DND-41 (cell line): ENCODE data around the gene CCDC142.
A peak's percentile ranks its signal among the peaks of the same experiment; 100 is the strongest.

Experiments
- ATAC-seq: fragments of 200-7000 bp; cut with Tn5 transposase; 3 replicates; pipeline ENCODE4 v1.9.1; 2021; ENCODE audit warnings: low read depth; ENCODE audit not compliant: insufficient read depth
- DNase-seq: peaks from one replicate; pipeline ENCODE4 v3.0.0-alpha.2; 2020
- H2AFZ ChIP-seq: 2 replicates; pipeline ENCODE4 v1.6.0; 2012; ENCODE audit warnings: low read depth, low read length
- H3K27ac ChIP-seq: 2 replicates; pipeline ENCODE4 v1.5.1; 2012; ENCODE audit warnings: low read length, inconsistent platforms
- H3K27me3 ChIP-seq: fragments of 200-600 bp; sonication (generic); 2 replicates; pipeline ENCODE4 v1.6.0; 2012; ENCODE audit warnings: low read length, mild to moderate bottlenecking, inconsistent platforms; ENCODE audit not compliant: insufficient read depth, poor library complexity
- H3K36me3 ChIP-seq: 2 replicates; pipeline ENCODE4 v1.5.1; 2012; ENCODE audit warnings: low read length, inconsistent platforms; ENCODE audit not compliant: insufficient read depth
- H3K4me1 ChIP-seq: 2 replicates; pipeline ENCODE4 v1.5.1; 2012; ENCODE audit warnings: mild to moderate bottlenecking, low read length; ENCODE audit not compliant: insufficient read depth
- H3K4me2 ChIP-seq: 2 replicates; pipeline ENCODE4 v1.6.0; 2012; ENCODE audit warnings: mild to moderate bottlenecking, moderate library complexity, low read length, inconsistent platforms; ENCODE audit not compliant: insufficient read depth
- H3K4me3 ChIP-seq, 2 experiments: fragments of 200-600 bp in 1 of 2; shearing (Covaris generic) in 1 of 2; 2 replicates each; pipeline ENCODE4 v1.5.1; 2012 to 2016; ENCODE audit warnings: inconsistent platforms in 2 of 2, low read length in 2 of 2, mild to moderate bottlenecking in 2 of 2, low read depth in 1 of 2, moderate library complexity in 1 of 2
- H3K79me2 ChIP-seq: 2 replicates; pipeline ENCODE4 v1.6.0; 2012; ENCODE audit warnings: low read length, inconsistent platforms; ENCODE audit not compliant: insufficient read depth
- H3K9ac ChIP-seq: 2 replicates; pipeline ENCODE4 v1.6.0; 2012; ENCODE audit warnings: low read depth, mild to moderate bottlenecking, inconsistent platforms, low read length, moderate library complexity
- H3K9me3 ChIP-seq: 2 replicates; pipeline ENCODE4 v1.5.1; 2012; ENCODE audit warnings: low read length, moderate library complexity, mild to moderate bottlenecking, inconsistent platforms; ENCODE audit not compliant: insufficient read depth, severe bottlenecking
- H4K20me1 ChIP-seq: 2 replicates; pipeline ENCODE4 v1.6.0; 2012; ENCODE audit warnings: low read length; ENCODE audit not compliant: insufficient read depth
- CTCF ChIP-seq: IDR thresholded peaks from 2 replicates; pipeline ENCODE4 v1.5.1; 2012; ENCODE audit warnings: borderline replicate concordance, low read length, moderate library complexity, mild to moderate bottlenecking; ENCODE audit not compliant: poor library complexity, severe bottlenecking; ENCODE audit errors: extremely low read depth
- EZH2 ChIP-seq: IDR thresholded peaks from 3 replicates; pipeline ENCODE4 v1.6.1; 2012; ENCODE audit warnings: borderline replicate concordance, low read depth, mild to moderate bottlenecking, moderate library complexity, low read length, inconsistent platforms; ENCODE audit not compliant: severe bottlenecking

Gene CCDC142

GRCh38 chr2:74439803-74440377 is 42.9 kb downstream of the CCDC142 start:
- no peaks in the 10 kb centered on the region for H3K36me3 ChIP-seq
- no peaks in the 10 kb centered on the region for H3K9me3 ChIP-seq
- peak overlapping the region; percentile 85 for H3K4me2 ChIP-seq
- peaks cover 41% of the 10 kb centered on the region for H3K4me1 ChIP-seq
- peak overlapping the region; percentile 86 for H2AFZ ChIP-seq
- H3K27me3 ChIP-seq, result peaks cover 4% of the 10 kb centered on the region
- peak overlapping the region; percentile 84 for H3K27ac ChIP-seq
- peak overlapping the region; percentile 77 for H3K9ac ChIP-seq
- no peak for TF ChIP-seq CTCF
- TF ChIP-seq EZH2, result no peak
- peaks cover 5% of the 10 kb centered on the region; the same call in 1 of the 2 replicates for H3K79me2 ChIP-seq
- no peaks in the 10 kb centered on the region for H4K20me1 ChIP-seq
- ATAC-seq (no peak), DNase-seq (no peak)
- H3K4me3 ChIP-seq, result peak overlapping the region; percentile 18 to 70; a peak in 3 of 4 replicates

GRCh38 chr2:74439373-74439772 is 43.4 kb downstream of the CCDC142 start:
- Histone ChIP-seq H2AFZ (peak overlapping the region; percentile 86), H3K27me3 (peaks cover 2% of the 10 kb centered on the region), H3K4me1 (peaks cover 41% of the 10 kb centered on the region), H4K20me1 (no peaks in the 10 kb centered on the region), H3K4me3 (peak overlapping the region; percentile 18 to 70; a peak in 3 of 4 replicates), H3K36me3 (no peaks in the 10 kb centered on the region), H3K9me3 (no peaks in the 10 kb centered on the region), H3K79me2 (peaks cover 5% of the 10 kb centered on the region; the same call in 1 of the 2 replicates), H3K4me2 (peak overlapping the region; percentile 85), H3K9ac (peak overlapping the region; percentile 77), H3K27ac (peak overlapping the region; percentile 84)
- ATAC-seq (no peak), DNase-seq (no peak)
- no peak for TF ChIP-seq EZH2
- no peak for TF ChIP-seq CTCF

GRCh38 chr2:74438248-74438647 is 44.5 kb downstream of the CCDC142 start:
- Histone ChIP-seq H3K9me3 (no peaks in the 10 kb centered on the region), H3K27me3 (no peaks in the 10 kb centered on the region), H3K79me2 (peaks cover 5% of the 10 kb centered on the region; the same call in 1 of the 2 replicates), H3K27ac (no peak overlapping the region), H3K4me2 (0 out of 2 replicates have a peak overlapping the region, but pooled peaks have one; percentile 14), H3K9ac (no peak overlapping the region), H3K4me3 (no peak overlapping the region), H4K20me1 (no peaks in the 10 kb centered on the region), H2AFZ (no peak overlapping the region), H3K4me1 (peaks cover 41% of the 10 kb centered on the region), H3K36me3 (no peaks in the 10 kb centered on the region)
- ATAC-seq (no peak), DNase-seq (no peak)
- no peak for TF ChIP-seq CTCF
- TF ChIP-seq EZH2, result no peak
